ENCODE results near the gene TMEM108.

Gene TMEM108

GRCh38 chr3:133236901-133237300 is 198.7 kb downstream of the TMEM108 start:
- Histone ChIP-seq H3K9me2 (ENCODE audit: low read depth, low read length) (0 out of 2 replicates have a peak, but pooled peaks cover 2% of the 10 kb centered on the region), H3K79me2 (ENCODE audit: insufficient read depth, low read length) (no peaks in the 10 kb centered on the region), H2AFZ (ENCODE audit: low read length) (no peak overlapping the region), H3F3A (ENCODE audit: insufficient read depth, low read length) (no peaks in the 10 kb centered on the region), H3K9ac (ENCODE audit: low read length) (no peak overlapping the region), H3K27ac (ENCODE audit: low read depth, low read length, poor library complexity, severe bottlenecking) (no peak overlapping the region), H4K20me1 (ENCODE audit: insufficient read depth, low read length) (no peaks in the 10 kb centered on the region), H3K27me3 (ENCODE audit: insufficient read depth, low read length) (no peaks in the 10 kb centered on the region), H3K36me3 (ENCODE audit: insufficient read depth, low read length) (no peaks in the 10 kb centered on the region), H3K9me3 (ENCODE audit: low read length) (no peaks in the 10 kb centered on the region), H3K4me3 (ENCODE audit: low read depth, low read length, poor library complexity, severe bottlenecking) (no peak overlapping the region), H3K4me2 (ENCODE audit: low read length) (no peak overlapping the region), H3K4me1 (ENCODE audit: insufficient read depth, low read length, severe bottlenecking) (no peaks in the 10 kb centered on the region)
- TF ChIP-seq, protein P1, sequence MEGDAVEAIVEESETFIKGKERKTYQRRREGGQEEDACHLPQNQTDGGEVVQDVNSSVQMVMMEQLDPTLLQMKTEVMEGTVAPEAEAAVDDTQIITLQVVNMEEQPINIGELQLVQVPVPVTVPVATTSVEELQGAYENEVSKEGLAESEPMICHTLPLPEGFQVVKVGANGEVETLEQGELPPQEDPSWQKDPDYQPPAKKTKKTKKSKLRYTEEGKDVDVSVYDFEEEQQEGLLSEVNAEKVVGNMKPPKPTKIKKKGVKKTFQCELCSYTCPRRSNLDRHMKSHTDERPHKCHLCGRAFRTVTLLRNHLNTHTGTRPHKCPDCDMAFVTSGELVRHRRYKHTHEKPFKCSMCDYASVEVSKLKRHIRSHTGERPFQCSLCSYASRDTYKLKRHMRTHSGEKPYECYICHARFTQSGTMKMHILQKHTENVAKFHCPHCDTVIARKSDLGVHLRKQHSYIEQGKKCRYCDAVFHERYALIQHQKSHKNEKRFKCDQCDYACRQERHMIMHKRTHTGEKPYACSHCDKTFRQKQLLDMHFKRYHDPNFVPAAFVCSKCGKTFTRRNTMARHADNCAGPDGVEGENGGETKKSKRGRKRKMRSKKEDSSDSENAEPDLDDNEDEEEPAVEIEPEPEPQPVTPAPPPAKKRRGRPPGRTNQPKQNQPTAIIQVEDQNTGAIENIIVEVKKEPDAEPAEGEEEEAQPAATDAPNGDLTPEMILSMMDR (IDR thresholded peaks at IDR 0.05; ENCODE audit: low read length) = no peak
- TF ChIP-seq EZH2 (IDR thresholded peaks at IDR 0.05; ENCODE audit: borderline replicate concordance, low read length) = no peak

GRCh38 chr3:133237380-133237779 is 199.2 kb downstream of the TMEM108 start:
- Histone ChIP-seq H3K27me3 (ENCODE audit: insufficient read depth, low read length) (no peaks in the 10 kb centered on the region), H3K79me2 (ENCODE audit: insufficient read depth, low read length) (no peaks in the 10 kb centered on the region), H3K36me3 (ENCODE audit: insufficient read depth, low read length) (no peaks in the 10 kb centered on the region), H3K9ac (ENCODE audit: low read length) (no peak overlapping the region), H3K27ac (ENCODE audit: low read depth, low read length, poor library complexity, severe bottlenecking) (no peak overlapping the region), H3F3A (ENCODE audit: insufficient read depth, low read length) (no peaks in the 10 kb centered on the region), H3K4me1 (ENCODE audit: insufficient read depth, low read length, severe bottlenecking) (no peaks in the 10 kb centered on the region), H3K4me3 (ENCODE audit: low read depth, low read length, poor library complexity, severe bottlenecking) (no peak overlapping the region), H4K20me1 (ENCODE audit: insufficient read depth, low read length) (no peaks in the 10 kb centered on the region), H3K9me3 (ENCODE audit: low read length) (no peaks in the 10 kb centered on the region), H2AFZ (ENCODE audit: low read length) (no peak overlapping the region), H3K4me2 (ENCODE audit: low read length) (no peak overlapping the region), H3K9me2 (ENCODE audit: low read depth, low read length) (0 out of 2 replicates have a peak, but pooled peaks cover 2% of the 10 kb centered on the region)
- no peak for TF ChIP-seq EZH2 (IDR thresholded peaks at IDR 0.05; ENCODE audit: borderline replicate concordance, low read length)
- TF ChIP-seq, protein P1 (IDR thresholded peaks at IDR 0.05; ENCODE audit: low read length) = no peak

GRCh38 chr3:133238015-133238414 is 199.8 kb downstream of the TMEM108 start:
- TF ChIP-seq EZH2 (IDR thresholded peaks at IDR 0.05; ENCODE audit: borderline replicate concordance, low read length) = no peak
- TF ChIP-seq, protein P1 (IDR thresholded peaks at IDR 0.05; ENCODE audit: low read length) = no peak
- H3K4me1 ChIP-seq (ENCODE audit: insufficient read depth, low read length, severe bottlenecking) = no peaks in the 10 kb centered on the region

More at GRCh38 chr3:133238015-133238414, 199.8 kb downstream of the TMEM108 start:
- H3K36me3 ChIP-seq (ENCODE audit: insufficient read depth, low read length) = no peaks in the 10 kb centered on the region
- H3K27ac ChIP-seq (ENCODE audit: low read depth, low read length, poor library complexity, severe bottlenecking) = no peak overlapping the region
- no peaks in the 10 kb centered on the region for H3K79me2 ChIP-seq (ENCODE audit: insufficient read depth, low read length)
- 0 out of 2 replicates have a peak, but pooled peaks cover 2% of the 10 kb centered on the region for H3K9me2 ChIP-seq (ENCODE audit: low read depth, low read length)
- H3K9me3 ChIP-seq (ENCODE audit: low read length) = no peaks in the 10 kb centered on the region
- no peaks in the 10 kb centered on the region for H3K27me3 ChIP-seq (ENCODE audit: insufficient read depth, low read length)
- H3K9ac ChIP-seq (ENCODE audit: low read length) = no peak overlapping the region
- H3K4me3 ChIP-seq (ENCODE audit: low read depth, low read length, poor library complexity, severe bottlenecking) = no peak overlapping the region
- H3F3A ChIP-seq (ENCODE audit: insufficient read depth, low read length) = no peaks in the 10 kb centered on the region
- H3K4me2 ChIP-seq (ENCODE audit: low read length) = no peak overlapping the region
- no peak overlapping the region for H2AFZ ChIP-seq (ENCODE audit: low read length)
- no peaks in the 10 kb centered on the region for H4K20me1 ChIP-seq (ENCODE audit: insufficient read depth, low read length)

All from OCI-LY1 (cell line).